ENCODE data around the gene GDPD3. TPM values are rescaled to one million over a fixed set of nuclear protein-coding genes. Genes with fewer than 3 reads are reported as not detected.

Gene GDPD3
- total RNA-seq, 1 donor from 2014 or later, result 7.7 TPM

DNA sequence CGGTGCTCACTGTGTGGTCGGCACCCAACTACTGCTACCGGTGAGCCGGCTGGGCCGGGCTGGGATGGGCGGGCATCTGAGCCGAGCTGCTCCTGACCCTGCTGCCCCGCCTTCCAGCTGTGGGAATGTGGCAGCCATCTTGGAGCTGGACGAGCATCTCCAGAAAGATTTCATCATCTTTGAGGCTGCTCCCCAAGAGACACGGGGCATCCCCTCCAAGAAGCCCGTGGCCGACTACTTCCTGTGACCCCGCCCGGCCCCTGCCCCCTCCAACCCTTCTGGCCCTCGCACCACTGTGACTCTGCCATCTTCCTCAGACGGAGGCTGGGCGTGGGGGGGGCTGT is 28.5 kb downstream of the GDPD3 start:
- DNase-seq (ENCODE audit: low read depth, low spot score), result no peak
- H3K9me3 Mint-ChIP-seq, result no peaks in the 10 kb centered on the region
- no peak overlapping the region for H3K4me3 Mint-ChIP-seq
- no peak for TF ChIP-seq CTCF (conservative IDR thresholded peaks at IDR 0.05)
- no peaks in the 10 kb centered on the region for H3K4me1 Mint-ChIP-seq
- no peak overlapping the region for H3K27ac Mint-ChIP-seq (ENCODE audit: unreplicated experiment)
- no peaks in the 10 kb centered on the region for H3K27me3 Mint-ChIP-seq (ENCODE audit: low read depth)
- H3K36me3 Mint-ChIP-seq (ENCODE audit: low read depth), result peaks cover 13% of the 10 kb centered on the region

- H3K9me3 Mint-ChIP-seq, result no peaks in the 10 kb centered on the region
- H3K27me3 Mint-ChIP-seq (ENCODE audit: low read depth), result no peaks in the 10 kb centered on the region
- no peak overlapping the region for H3K27ac Mint-ChIP-seq (ENCODE audit: unreplicated experiment)
- H3K4me1 Mint-ChIP-seq, result no peaks in the 10 kb centered on the region
- no peak for DNase-seq (ENCODE audit: low read depth, low spot score)
- peak overlapping the region; percentile 41 for H3K4me3 Mint-ChIP-seq
- no peak for TF ChIP-seq CTCF (conservative IDR thresholded peaks at IDR 0.05)
- peaks cover 13% of the 10 kb centered on the region for H3K36me3 Mint-ChIP-seq (ENCODE audit: low read depth)
These were observed 29.1 kb downstream of the GDPD3 start for GRCh38 chr16:30084096-30084815.

- TF ChIP-seq CTCF (conservative IDR thresholded peaks at IDR 0.05), result no peak
- DNase-seq (ENCODE audit: low read depth, low spot score), result no peak
- Mint-ChIP-seq H3K9me3 (no peaks in the 10 kb centered on the region), H3K4me3 (no peak overlapping the region), H3K36me3 (ENCODE audit: low read depth) (peaks cover 13% of the 10 kb centered on the region), H3K27me3 (ENCODE audit: low read depth) (no peaks in the 10 kb centered on the region), H3K27ac (ENCODE audit: unreplicated experiment) (no peak overlapping the region), H3K4me1 (no peaks in the 10 kb centered on the region)
These were observed 29.9 kb downstream of the GDPD3 start for GRCh38 chr16:30083216-30084055.

DNA sequence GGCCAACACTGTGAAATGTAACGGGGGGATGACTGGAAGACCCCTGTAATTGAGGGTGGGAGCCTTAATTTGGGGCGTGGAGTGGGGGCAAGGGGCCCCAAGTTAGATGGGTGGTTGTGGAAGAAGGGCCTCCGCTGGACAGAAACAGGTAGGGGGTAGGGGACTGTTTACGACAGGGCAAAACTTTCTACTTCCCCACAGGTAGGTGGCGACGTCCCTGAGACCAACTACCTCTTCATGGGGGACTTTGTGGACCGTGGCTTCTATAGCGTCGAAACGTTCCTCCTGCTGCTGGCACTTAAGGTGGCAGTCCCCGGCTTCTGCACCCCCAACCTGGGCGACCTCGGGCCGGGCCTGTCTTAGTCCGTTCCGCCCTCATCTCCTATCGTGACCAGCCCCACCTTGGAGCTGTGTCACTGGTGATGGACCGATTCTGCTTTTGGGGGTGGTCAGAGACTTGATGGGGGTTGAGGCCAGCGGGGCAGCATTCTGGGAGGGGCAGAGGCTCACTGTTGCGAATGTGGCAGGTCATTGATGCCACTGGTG is 30.7 kb downstream of the GDPD3 start:
- H3K27me3 Mint-ChIP-seq (ENCODE audit: low read depth), result no peaks in the 10 kb centered on the region
- H3K27ac Mint-ChIP-seq (ENCODE audit: unreplicated experiment), result peak overlapping the region; percentile 67
- H3K36me3 Mint-ChIP-seq (ENCODE audit: low read depth), result peaks cover 17% of the 10 kb centered on the region
- no peak for DNase-seq (ENCODE audit: low read depth, low spot score)
- H3K9me3 Mint-ChIP-seq, result no peaks in the 10 kb centered on the region
- peak; percentile 31 for TF ChIP-seq CTCF (conservative IDR thresholded peaks at IDR 0.05)
- peak overlapping the region; percentile 34 for H3K4me3 Mint-ChIP-seq
- peaks cover 6% of the 10 kb centered on the region for H3K4me1 Mint-ChIP-seq

DNA sequence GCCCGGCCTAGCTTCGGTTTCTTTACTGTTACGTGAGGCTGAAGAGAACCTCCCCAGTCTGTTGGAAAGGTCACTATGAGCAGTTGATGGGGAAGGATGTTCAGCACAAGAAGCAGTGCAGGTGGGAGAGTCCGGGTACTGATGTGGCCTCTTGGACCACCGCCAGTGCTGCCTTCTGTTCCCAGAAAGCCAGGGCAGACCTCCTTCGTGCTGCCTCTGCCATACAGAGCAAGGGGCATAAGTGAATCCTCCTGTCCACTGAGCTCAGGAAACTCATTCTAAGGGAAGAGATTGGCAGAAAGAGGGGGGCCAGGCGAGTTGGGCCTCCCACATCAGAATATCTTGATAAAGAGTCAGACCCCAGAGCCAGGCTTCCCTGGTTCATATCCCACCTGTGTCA is 33.9 kb downstream of the GDPD3 start:
- H3K27ac Mint-ChIP-seq (ENCODE audit: unreplicated experiment), result no peak overlapping the region
- H3K27me3 Mint-ChIP-seq (ENCODE audit: low read depth), result no peaks in the 10 kb centered on the region
- DNase-seq (ENCODE audit: low read depth, low spot score), result no peak
- TF ChIP-seq CTCF (conservative IDR thresholded peaks at IDR 0.05), result no peak
- H3K4me3 Mint-ChIP-seq, result peak overlapping the region; percentile 49
- H3K4me1 Mint-ChIP-seq, result peaks cover 31% of the 10 kb centered on the region
- H3K9me3 Mint-ChIP-seq, result no peaks in the 10 kb centered on the region
- peaks cover 11% of the 10 kb centered on the region for H3K36me3 Mint-ChIP-seq (ENCODE audit: low read depth)

Data from neural crest cell (in vitro differentiated cells).